Measurements from ENCODE around the gene SPTBN1. TPM values are rescaled to one million over a fixed set of nuclear protein-coding genes. Genes with fewer than 3 reads are reported as not detected.

SPTBN1 gene
- polyA plus RNA-seq, 1 experiment: 56.6 TPM

DNA sequence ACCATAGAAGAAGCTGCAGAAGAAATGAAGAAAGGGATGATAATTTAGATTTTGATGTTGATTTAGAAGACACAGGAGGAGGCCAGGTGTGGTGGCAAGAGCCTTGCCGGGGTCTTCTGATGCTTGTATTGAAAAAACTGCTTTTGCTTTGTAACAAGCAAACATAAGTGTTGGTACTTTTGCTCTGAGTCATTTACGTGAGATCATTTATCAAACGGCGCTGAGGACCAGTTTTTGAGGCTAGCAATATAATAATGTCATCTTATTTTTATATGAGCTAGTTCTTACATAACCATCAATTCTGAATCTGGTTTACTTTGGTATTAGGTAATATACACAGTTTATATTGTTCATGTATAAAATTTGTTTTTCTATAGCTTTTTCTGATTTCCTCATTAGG lies 30.6 kb downstream of the SPTBN1 start:
- DNase-seq (ENCODE audit: low read depth, low spot score): no peak

DNA sequence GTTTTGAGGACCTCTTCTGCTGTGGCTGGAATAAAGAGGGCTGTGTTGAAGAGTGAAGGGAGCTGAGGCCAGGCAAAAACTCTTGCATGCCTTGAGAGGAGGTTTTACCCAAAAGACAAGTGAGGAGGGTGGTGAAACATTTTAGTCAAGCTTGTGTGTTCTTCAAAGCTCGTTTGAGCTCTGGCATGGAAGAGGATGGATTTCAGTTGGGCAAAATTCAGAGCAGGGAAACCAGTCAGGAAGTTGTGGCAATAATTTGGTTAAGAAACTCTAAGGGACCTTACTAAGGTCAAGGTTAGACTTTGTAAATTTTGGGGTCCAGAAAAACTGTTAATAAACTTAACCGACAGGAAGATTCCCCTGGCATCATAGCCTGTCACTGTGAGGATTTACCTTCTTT lies 34.7 kb downstream of the SPTBN1 start:
- Histone ChIP-seq H3K4me3 (ENCODE audit: low read depth, low read length) (no peak overlapping the region), H3K27me3 (ENCODE audit: control insufficient read depth, insufficient read depth, low read length) (no peaks in the 10 kb centered on the region), H3K9me3 (ENCODE audit: control insufficient read depth, insufficient read depth, low read length) (no peaks in the 10 kb centered on the region), H3K27ac (ENCODE audit: low read depth, low read length) (no peak overlapping the region)
- TF ChIP-seq, protein P1, sequence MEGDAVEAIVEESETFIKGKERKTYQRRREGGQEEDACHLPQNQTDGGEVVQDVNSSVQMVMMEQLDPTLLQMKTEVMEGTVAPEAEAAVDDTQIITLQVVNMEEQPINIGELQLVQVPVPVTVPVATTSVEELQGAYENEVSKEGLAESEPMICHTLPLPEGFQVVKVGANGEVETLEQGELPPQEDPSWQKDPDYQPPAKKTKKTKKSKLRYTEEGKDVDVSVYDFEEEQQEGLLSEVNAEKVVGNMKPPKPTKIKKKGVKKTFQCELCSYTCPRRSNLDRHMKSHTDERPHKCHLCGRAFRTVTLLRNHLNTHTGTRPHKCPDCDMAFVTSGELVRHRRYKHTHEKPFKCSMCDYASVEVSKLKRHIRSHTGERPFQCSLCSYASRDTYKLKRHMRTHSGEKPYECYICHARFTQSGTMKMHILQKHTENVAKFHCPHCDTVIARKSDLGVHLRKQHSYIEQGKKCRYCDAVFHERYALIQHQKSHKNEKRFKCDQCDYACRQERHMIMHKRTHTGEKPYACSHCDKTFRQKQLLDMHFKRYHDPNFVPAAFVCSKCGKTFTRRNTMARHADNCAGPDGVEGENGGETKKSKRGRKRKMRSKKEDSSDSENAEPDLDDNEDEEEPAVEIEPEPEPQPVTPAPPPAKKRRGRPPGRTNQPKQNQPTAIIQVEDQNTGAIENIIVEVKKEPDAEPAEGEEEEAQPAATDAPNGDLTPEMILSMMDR (IDR thresholded peaks at IDR 0.05; ENCODE audit: low read depth, low read length): no peak
- no peak for DNase-seq (ENCODE audit: low read depth, low spot score)
- ChIA-PET CTCF (interaction anchor here (0.8 to 1.0 kb wide), 2 partner anchors 12 to 153 kb away, joined by 3 read pairs; no protein-coding TSS in a partner anchor), POLR2A (no interaction called here)

More for the DNA sequence above, 30.6 kb downstream of the SPTBN1 start:
- no peak overlapping the region for H3K4me3 ChIP-seq (ENCODE audit: low read depth, low read length)
- TF ChIP-seq, protein P1 (IDR thresholded peaks at IDR 0.05; ENCODE audit: low read depth, low read length): no peak
- ChIA-PET CTCF (interaction anchor here (0.6 to 0.7 kb wide), 3 partner anchors 15 to 236 kb away, joined by 3 to 4 read pairs (median 4); partner anchors contain the start of gene EML6), POLR2A (no interaction called here)
- no peaks in the 10 kb centered on the region for H3K27me3 ChIP-seq (ENCODE audit: control insufficient read depth, insufficient read depth, low read length)
- no peaks in the 10 kb centered on the region; the same call in 1 of the 2 replicates for H3K9me3 ChIP-seq (ENCODE audit: control insufficient read depth, insufficient read depth, low read length)
- H3K27ac ChIP-seq (ENCODE audit: low read depth, low read length): no peak overlapping the region

DNA sequence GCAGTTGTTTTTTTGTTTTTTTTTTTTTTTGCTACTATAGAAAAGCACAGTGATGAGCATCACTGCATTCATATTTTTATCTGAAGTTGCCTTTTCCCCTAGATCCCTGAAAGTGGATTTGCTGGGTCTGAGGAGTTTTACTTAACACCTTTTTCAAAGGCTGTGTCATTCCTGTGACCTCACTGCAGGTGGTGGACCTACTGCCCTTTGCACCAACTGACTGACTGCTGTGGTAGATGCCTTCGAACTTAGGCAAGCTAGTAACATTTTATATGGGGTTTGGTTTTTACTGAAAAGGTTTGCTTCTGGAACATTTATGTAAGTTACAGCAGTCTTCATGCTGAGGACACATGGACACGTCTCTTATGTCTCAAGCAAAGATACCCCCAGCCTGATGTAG lies 36.2 kb downstream of the SPTBN1 start:
- Histone ChIP-seq H3K9me3 (ENCODE audit: control insufficient read depth, insufficient read depth, low read length) (no peaks in the 10 kb centered on the region), H3K4me3 (ENCODE audit: low read depth, low read length) (no peak overlapping the region), H3K27ac (ENCODE audit: low read depth, low read length) (no peak overlapping the region), H3K27me3 (ENCODE audit: control insufficient read depth, insufficient read depth, low read length) (no peaks in the 10 kb centered on the region)
- TF ChIP-seq, protein P1 (IDR thresholded peaks at IDR 0.05; ENCODE audit: low read depth, low read length): no peak
- ChIA-PET POLR2A (no interaction called here), CTCF (interaction anchor here (0.7 to 1.0 kb wide), 2 partner anchors 10 to 32 kb away, joined by 4 to 7 read pairs; no protein-coding TSS in a partner anchor)
- no peak for DNase-seq (ENCODE audit: low read depth, low spot score)

DNA sequence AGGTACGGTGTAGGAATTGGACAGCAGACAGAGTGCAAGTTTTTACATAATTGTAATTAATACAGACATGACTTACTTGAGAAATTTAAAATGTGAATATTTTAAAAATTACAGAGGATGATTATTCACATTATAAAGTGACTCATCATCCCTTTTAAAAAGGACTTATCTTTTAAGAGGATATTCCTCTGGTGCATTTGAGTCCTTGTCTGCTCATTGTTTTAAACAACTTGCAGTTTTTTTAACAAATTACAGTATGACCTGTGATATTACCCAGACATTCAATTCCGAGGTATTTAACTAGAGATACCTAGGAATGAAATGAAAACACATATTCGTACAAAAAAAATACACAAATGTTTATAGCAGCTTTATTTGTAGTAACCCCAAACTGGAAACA lies 38.0 kb downstream of the SPTBN1 start:
- Histone ChIP-seq H3K27ac (ENCODE audit: low read depth, low read length) (no peak overlapping the region), H3K4me3 (ENCODE audit: low read depth, low read length) (no peak overlapping the region), H3K27me3 (ENCODE audit: control insufficient read depth, insufficient read depth, low read length) (no peaks in the 10 kb centered on the region), H3K9me3 (ENCODE audit: control insufficient read depth, insufficient read depth, low read length) (no peaks in the 10 kb centered on the region)
- ChIA-PET CTCF (interaction anchor here (1.3 kb wide), 1 partner anchor 387 kb away, joined by 3 read pairs; no protein-coding TSS in a partner anchor), POLR2A (no interaction called here)
- TF ChIP-seq, protein P1 (IDR thresholded peaks at IDR 0.05; ENCODE audit: low read depth, low read length): no peak
- no peak for DNase-seq (ENCODE audit: low read depth, low spot score)

DNA sequence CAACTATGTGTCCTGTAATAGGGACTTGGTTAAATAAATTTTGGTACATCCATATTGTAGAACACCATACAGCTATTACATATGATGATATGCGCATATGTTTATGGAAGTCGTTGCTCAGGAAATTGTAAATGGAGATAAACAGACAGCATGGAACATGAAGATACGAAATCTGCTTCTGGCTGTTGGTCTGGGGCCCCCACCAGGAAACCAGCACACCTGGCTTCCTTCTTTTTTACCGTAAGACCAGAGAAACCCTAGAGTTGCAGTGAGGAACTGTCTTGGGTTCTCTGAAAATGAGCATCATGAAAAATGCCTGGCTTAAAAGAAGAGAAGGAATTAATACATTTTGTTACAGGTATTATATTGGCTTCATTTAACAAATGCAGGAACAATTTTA lies 40.8 kb downstream of the SPTBN1 start:
- TF ChIP-seq, protein P1 (IDR thresholded peaks at IDR 0.05; ENCODE audit: low read depth, low read length): no peak
- DNase-seq (ENCODE audit: low read depth, low spot score): no peak
- no peak overlapping the region for H3K4me3 ChIP-seq (ENCODE audit: low read depth, low read length)
- H3K27ac ChIP-seq (ENCODE audit: low read depth, low read length): no peak overlapping the region
- no peaks in the 10 kb centered on the region for H3K27me3 ChIP-seq (ENCODE audit: control insufficient read depth, insufficient read depth, low read length)
- no peaks in the 10 kb centered on the region for H3K9me3 ChIP-seq (ENCODE audit: control insufficient read depth, insufficient read depth, low read length)
- ChIA-PET POLR2A (no interaction called here), CTCF (interaction anchor here (0.7 kb wide), 1 partner anchor 346 kb away, joined by 3 read pairs; no protein-coding TSS in a partner anchor)
